ENCODE results near the gene GPRC5A. TPM values are rescaled to one million over a fixed set of nuclear protein-coding genes. Genes with fewer than 3 reads are reported as not detected.
A peak's percentile ranks its signal among the peaks of the same experiment; 100 is the strongest.
"Not testable (repeated sequence)": the region's sequence is repeated elsewhere in the genome, so short reads cannot be mapped to it uniquely, and the experiment has no call there.

GPRC5A gene
- total RNA-seq, 1 donor from 2014 or later, result not detected

DNA sequence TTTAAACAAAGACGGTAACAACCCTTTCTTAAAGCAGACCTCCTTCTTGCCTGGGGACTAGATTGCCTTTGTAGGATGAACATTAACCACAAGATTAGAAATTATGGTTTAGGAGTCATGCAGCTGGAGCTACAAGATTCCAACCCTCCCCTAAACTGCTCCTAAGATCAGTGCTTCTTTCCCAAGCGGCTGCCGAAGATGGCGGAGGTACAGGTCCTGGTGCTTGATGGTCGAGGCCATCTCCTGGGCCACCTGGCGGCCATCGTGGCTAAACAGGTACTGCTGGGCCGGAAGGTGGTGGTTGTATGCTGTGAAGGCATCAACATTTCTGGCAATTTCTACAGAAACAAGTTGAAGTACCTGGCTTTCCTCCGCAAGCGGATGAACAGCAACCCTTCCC lies 16.1 kb upstream of the GPRC5A start:
- DNase-seq (ENCODE audit: low spot score); H3K4me3 Mint-ChIP-seq; H3K4me1 Mint-ChIP-seq (ENCODE audit: low read depth); H3K36me3 Mint-ChIP-seq (ENCODE audit: low read depth); H3K9me3 Mint-ChIP-seq; H3K27ac Mint-ChIP-seq; H3K27me3 Mint-ChIP-seq (ENCODE audit: insufficient read depth); intact Hi-C loops (cut with micrococcal nuclease): not testable (repeated sequence)

DNA sequence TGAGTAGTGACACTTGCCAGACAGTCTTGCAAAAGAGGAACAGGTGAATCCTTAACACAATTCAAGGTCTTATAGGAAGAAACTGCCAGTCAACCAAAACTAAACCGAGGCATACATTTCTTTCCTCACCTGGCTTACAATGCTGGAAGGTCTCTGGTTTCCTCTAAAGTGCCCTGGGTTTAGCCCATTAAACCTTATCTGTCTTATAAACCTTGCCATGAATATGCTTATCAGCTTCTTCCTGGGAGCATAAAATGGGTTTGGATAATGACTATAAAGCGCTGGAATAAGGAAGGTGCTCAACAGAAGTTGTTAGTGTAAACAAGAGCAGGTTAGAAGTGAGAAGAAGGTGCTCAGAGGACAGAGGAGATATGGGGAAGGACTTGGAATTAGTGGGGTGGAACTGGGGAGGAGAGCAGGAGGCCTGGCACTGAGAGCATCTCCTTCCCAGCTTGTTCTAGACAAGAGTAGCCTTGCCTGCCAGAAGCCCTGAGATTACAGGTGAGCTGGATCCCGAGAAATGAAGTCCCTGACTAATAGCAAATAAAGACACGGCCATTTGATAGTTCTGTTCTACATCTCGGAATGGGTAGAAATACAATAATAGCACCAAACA lies 14.1 kb upstream of the GPRC5A start:
- Mint-ChIP-seq H3K27ac (no peak overlapping the region), H3K4me1 (ENCODE audit: low read depth) (peaks cover 15% of the 10 kb centered on the region), H3K27me3 (ENCODE audit: insufficient read depth) (peaks cover 2% of the 10 kb centered on the region), H3K4me3 (no peak overlapping the region), H3K9me3 (no peaks in the 10 kb centered on the region), H3K36me3 (ENCODE audit: low read depth) (peaks cover 4% of the 10 kb centered on the region)
- DNase-seq (ENCODE audit: low spot score), result no peak
- intact Hi-C loops (cut with micrococcal nuclease), result no loop called here

DNA sequence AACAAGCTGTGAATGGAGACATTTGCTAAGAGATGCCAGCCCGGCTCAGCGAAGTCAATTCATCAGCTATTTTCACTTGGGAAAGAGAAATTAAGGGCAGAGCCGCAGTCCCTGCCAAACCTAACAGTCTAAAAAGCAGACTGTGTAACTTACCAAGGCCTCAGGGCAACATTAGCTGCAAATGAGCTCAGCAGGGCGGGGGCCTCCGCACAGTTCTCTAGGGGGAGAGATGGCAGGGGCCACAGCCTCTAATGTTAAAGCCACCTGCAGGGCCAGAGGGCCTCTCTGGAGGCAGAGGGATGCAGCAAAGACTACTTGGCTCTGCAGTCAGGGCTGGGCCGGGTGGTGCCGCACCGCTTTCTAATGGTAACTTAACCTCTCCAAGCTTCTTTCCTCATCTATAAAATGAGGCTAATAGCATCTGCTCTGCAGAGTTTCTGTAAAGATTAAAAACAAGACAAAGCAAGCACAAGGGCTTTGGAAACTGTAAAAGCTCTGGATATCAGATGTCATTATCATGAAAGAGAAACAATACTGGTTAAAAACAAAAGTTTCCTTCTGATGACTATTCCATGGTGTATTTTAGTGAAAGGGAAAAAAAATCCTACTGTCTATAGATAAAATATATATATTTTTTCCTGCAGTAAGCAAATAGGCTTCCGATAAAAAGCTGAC lies 13.4 kb upstream of the GPRC5A start:
- intact Hi-C loops (cut with micrococcal nuclease), result no loop called here
- H3K27ac Mint-ChIP-seq, result no peak overlapping the region
- peaks cover 3% of the 10 kb centered on the region for H3K27me3 Mint-ChIP-seq (ENCODE audit: insufficient read depth)
- no peaks in the 10 kb centered on the region for H3K9me3 Mint-ChIP-seq
- H3K4me1 Mint-ChIP-seq (ENCODE audit: low read depth), result peaks cover 15% of the 10 kb centered on the region
- no peak overlapping the region for H3K4me3 Mint-ChIP-seq
- no peak for DNase-seq (ENCODE audit: low spot score)
- H3K36me3 Mint-ChIP-seq (ENCODE audit: low read depth), result peaks cover 4% of the 10 kb centered on the region

DNA sequence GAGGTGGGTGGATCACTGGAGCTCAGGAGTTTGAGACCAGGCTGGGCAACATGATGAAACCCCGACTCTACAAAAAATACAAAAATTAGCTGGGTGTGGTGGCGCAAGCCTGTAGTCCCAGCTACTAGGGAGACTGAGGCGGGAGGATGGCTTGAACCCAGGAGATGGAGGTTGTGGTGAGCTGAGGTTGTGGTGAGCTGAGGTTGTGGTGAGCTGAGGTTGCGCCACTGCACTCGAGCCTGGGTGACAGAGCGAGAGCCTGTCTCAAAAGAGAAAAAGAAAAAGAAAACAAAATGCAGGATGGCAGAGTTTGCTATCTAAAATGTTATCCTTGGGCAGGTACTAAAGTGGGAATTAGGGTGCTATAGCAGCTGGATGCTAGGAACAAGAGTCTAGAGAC lies 10.8 kb upstream of the GPRC5A start:
- Mint-ChIP-seq H3K27me3 (ENCODE audit: insufficient read depth) (peaks cover 5% of the 10 kb centered on the region), H3K4me1 (ENCODE audit: low read depth) (peaks cover 15% of the 10 kb centered on the region), H3K4me3 (no peak overlapping the region), H3K9me3 (no peaks in the 10 kb centered on the region), H3K27ac (no peak overlapping the region), H3K36me3 (ENCODE audit: low read depth) (peaks cover 4% of the 10 kb centered on the region)
- intact Hi-C loops (cut with micrococcal nuclease), result no loop called here
- DNase-seq (ENCODE audit: low spot score), result no peak

DNA sequence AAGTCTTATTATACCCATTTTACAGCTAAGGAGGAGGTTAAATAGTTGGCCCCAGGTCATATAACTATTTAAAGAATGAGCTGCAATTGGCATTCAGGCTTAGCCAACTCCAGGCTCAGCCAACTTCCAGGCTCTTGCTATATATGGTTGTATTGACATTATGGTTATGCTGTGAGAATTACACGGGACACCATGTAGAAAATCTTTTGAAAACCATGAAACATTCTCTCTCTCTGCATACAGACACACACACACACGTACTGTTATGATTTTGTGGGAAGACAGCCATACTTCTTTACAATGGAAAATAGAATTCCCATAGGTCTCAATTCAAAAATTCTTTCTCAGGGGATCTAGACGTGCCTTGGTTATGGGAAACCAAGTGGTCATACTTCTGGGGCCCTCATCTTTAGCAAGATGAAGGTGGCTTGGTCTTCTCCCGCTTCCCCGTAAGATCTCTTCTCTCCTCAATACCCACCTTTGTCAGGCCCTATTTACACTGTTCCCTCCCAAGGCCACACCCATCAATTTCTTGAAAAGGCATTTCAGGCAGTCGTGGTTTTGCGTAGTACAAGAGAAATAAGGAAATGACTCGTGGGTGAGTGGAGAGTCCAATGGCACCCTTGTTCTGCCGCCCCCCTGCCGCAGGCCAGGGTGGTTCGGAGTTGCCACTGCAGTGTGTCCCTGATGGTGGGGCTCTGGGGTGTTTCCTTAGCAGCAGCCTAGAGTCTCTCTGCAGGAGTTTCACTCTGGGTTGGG lies 10.0 kb upstream of the GPRC5A start:
- H3K36me3 Mint-ChIP-seq (ENCODE audit: low read depth), result peaks cover 4% of the 10 kb centered on the region

DNA sequence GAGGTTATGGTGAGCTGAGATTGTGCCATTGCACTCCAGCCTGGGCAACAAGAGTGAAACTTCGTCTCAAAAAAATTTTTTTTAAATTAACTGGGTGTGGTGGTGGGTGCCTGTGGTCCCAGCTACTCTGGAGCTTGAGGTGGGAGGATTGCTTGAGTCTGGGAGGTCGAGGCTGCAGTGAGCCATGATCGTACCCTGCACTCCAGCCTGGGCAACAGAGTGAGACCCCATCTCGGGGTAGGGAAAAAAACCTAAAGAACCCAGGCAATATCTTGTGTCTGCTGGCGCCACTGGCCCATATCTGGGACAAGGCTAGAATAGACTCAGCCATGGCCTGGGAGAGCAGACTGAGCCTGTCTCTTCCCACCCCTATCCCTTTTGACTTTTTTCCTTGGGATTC lies 9.1 kb upstream of the GPRC5A start:
- H3K4me1 Mint-ChIP-seq (ENCODE audit: low read depth), result peaks cover 15% of the 10 kb centered on the region
- DNase-seq (ENCODE audit: low spot score), result no peak
- H3K9me3 Mint-ChIP-seq, result no peaks in the 10 kb centered on the region
- H3K27ac Mint-ChIP-seq, result no peak overlapping the region
- H3K27me3 Mint-ChIP-seq (ENCODE audit: insufficient read depth), result peaks cover 5% of the 10 kb centered on the region
- intact Hi-C loops (cut with micrococcal nuclease), result no loop called here
- peaks cover 4% of the 10 kb centered on the region for H3K36me3 Mint-ChIP-seq (ENCODE audit: low read depth)
- H3K4me3 Mint-ChIP-seq, result no peak overlapping the region

More for the DNA sequence above, 10.0 kb upstream of the GPRC5A start:
- DNase-seq (ENCODE audit: low spot score), result no peak
- intact Hi-C loops (cut with micrococcal nuclease), result no loop called here
- Mint-ChIP-seq H3K9me3 (no peaks in the 10 kb centered on the region), H3K4me3 (no peak overlapping the region), H3K4me1 (ENCODE audit: low read depth) (peaks cover 15% of the 10 kb centered on the region), H3K27me3 (ENCODE audit: insufficient read depth) (peaks cover 5% of the 10 kb centered on the region), H3K27ac (no peak overlapping the region)

DNA sequence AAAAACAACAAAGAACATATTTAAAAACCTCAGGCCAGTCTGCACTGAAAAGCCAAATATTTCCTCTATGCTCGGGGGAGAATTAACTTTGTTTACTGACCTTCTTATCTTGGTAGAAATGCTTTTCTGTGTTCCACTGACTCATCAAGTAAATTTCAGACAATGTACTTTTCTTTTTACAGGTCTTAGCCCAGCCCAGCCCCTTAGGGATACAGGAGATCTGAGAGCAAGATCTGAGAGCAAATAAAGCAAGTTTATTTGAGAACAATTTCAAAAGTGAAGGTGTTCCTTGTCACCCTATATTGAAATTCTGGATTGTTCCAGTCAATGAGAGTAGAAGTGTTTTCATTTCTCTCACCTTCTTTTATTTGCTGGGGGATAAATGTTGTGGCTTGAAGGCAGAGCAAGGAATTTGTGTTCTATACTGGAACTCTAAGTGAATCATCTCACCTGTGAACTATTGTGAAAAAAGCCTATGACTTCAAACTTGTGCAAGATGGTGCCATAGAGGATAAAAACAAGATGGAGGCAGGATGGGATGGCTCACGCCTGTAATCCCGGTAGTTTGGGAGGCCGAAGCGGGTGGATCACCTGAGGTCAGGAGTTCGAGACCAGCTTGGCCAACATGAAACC lies 7.9 kb upstream of the GPRC5A start:
- Mint-ChIP-seq H3K4me3 (no peak overlapping the region), H3K27me3 (ENCODE audit: insufficient read depth) (peaks cover 8% of the 10 kb centered on the region), H3K36me3 (ENCODE audit: low read depth) (peaks cover 4% of the 10 kb centered on the region), H3K27ac (no peak overlapping the region), H3K9me3 (no peaks in the 10 kb centered on the region), H3K4me1 (ENCODE audit: low read depth) (peaks cover 15% of the 10 kb centered on the region)
- intact Hi-C loops (cut with micrococcal nuclease), result no loop called here
- DNase-seq (ENCODE audit: low spot score), result no peak

DNA sequence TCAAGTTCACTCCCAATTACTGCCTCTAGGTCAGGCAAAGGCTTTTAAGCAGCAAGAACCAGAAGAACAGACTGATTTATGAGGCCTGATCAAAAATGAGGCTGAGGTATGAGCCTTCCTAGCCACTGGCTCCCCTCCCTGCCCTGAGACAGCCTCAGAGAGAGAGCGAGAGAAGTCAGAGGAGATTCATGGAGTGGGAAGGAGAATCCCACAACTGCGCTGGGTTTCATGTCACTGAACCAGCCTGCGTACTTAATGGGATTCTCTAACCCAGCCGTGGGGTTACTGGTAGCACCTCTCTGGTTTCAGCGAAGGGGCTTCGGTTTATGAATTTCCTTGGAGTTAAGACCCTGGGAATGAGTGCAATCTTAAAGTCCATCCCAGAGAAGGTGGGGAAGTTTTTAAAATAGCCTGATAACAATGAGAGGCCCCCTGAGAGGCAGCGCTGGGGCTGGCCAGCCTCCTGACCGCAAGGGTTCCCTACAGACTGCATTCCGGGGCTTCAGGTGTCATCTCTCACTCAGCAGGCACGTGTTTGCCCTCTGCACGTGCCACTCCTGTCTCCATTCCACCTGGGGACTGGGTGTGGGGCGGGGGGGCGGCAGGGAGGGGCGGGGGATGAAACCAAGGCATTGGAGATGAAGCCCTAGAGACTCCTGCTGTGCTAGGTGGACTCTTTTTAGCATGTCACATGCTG lies 6.1 kb upstream of the GPRC5A start:
- DNase-seq (ENCODE audit: low spot score), result no peak
- Mint-ChIP-seq H3K27ac (no peak overlapping the region), H3K4me3 (no peak overlapping the region), H3K9me3 (no peaks in the 10 kb centered on the region), H3K4me1 (ENCODE audit: low read depth) (peaks cover 17% of the 10 kb centered on the region), H3K27me3 (ENCODE audit: insufficient read depth) (peaks cover 19% of the 10 kb centered on the region), H3K36me3 (ENCODE audit: low read depth) (peaks cover 4% of the 10 kb centered on the region)
- intact Hi-C loops (cut with micrococcal nuclease), result no loop called here

DNA sequence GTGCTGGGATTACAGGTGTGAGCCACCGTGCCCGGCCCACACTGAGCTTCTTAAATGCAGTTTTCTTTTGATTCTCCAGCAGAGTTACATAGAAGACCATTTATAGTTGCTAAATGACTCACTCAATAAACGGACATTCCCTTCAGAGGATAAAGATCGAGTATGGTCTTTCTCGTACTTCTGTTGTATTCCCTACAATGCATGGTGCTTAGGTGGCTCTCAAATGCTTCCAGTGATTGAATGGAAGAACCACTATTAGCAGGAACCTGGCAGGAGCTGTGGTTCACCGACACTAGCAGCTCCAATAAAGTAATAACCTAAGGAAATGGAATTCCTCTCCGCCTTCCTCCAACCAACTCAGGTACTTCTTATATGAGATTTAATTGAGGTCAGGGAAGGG lies 3.9 kb upstream of the GPRC5A start:
- no peaks in the 10 kb centered on the region for H3K36me3 Mint-ChIP-seq (ENCODE audit: low read depth)
- peaks cover 35% of the 10 kb centered on the region for H3K27me3 Mint-ChIP-seq (ENCODE audit: insufficient read depth)
- intact Hi-C loops (cut with micrococcal nuclease), result no loop called here
- H3K27ac Mint-ChIP-seq, result no peak overlapping the region
- H3K9me3 Mint-ChIP-seq, result no peaks in the 10 kb centered on the region
- H3K4me3 Mint-ChIP-seq, result no peak overlapping the region
- H3K4me1 Mint-ChIP-seq (ENCODE audit: low read depth), result peaks cover 9% of the 10 kb centered on the region
- DNase-seq (ENCODE audit: low spot score), result no peak

DNA sequence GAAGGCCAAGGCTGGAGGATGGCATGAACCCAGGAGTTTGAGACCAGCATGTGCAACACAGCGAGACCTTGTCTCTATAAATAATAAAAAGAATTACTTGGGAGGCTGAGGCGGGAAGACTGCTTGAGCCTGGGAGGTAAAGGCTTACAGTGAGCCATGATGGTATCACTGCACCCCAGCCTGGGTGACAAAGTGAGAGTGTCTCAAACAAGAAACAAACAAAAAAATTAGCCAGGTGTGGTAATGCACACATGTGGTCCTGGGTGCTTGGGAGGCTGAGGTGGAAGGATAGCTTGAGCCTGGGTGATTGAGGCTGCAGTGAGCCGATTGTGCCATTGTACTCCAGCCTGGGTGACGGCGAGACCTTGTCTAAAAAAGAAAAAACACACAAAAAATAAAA lies 1.7 kb upstream of the GPRC5A start:
- Mint-ChIP-seq H3K9me3 (no peaks in the 10 kb centered on the region), H3K27ac (no peak overlapping the region), H3K27me3 (ENCODE audit: insufficient read depth) (peaks cover 45% of the 10 kb centered on the region), H3K4me1 (ENCODE audit: low read depth) (peaks cover 9% of the 10 kb centered on the region), H3K4me3 (no peak overlapping the region), H3K36me3 (ENCODE audit: low read depth) (no peaks in the 10 kb centered on the region)
- DNase-seq (ENCODE audit: low spot score), result no peak
- intact Hi-C loops (cut with micrococcal nuclease), result loop anchor here (2.0 kb wide), 1 partner anchor 101 kb away; no protein-coding TSS in a partner anchor

DNA sequence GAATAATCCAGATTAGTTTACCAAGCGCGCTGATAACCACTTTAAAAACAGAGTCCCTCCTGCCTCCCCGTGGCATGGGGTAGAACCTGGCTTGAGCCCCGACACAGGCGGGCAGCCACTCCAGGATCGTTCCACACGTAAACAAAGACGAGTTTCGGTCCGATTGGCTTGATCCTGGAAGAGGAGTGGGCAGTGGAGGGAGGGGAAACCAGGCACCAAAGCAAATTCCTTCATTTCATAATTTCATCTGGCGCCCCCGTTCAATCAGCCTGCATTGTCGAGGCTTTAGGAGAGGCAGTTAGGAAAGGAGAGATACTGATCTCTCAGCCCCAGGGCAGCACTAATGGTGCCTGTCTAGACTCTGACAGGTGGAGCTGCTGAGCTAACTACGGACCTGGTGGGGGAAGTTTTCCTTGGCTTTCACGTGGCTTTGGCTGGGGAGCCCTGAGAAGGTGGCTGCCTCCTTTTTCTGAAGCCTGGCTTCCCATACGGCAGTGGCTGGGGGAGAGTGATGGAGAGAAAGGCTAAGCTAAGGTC lies 751 bp upstream of the GPRC5A start:
- peak overlapping the region; percentile 71 for H3K4me3 Mint-ChIP-seq
- H3K27me3 Mint-ChIP-seq (ENCODE audit: insufficient read depth), result peaks cover 51% of the 10 kb centered on the region
- H3K27ac Mint-ChIP-seq, result no peak overlapping the region
- no peak for DNase-seq (ENCODE audit: low spot score)
- H3K4me1 Mint-ChIP-seq (ENCODE audit: low read depth), result peaks cover 9% of the 10 kb centered on the region
- intact Hi-C loops (cut with micrococcal nuclease), result loop anchor here (1.0 to 2.0 kb wide), 2 partner anchors 53 to 102 kb away; no protein-coding TSS in a partner anchor
- H3K9me3 Mint-ChIP-seq, result no peaks in the 10 kb centered on the region
- H3K36me3 Mint-ChIP-seq (ENCODE audit: low read depth), result no peaks in the 10 kb centered on the region

DNA sequence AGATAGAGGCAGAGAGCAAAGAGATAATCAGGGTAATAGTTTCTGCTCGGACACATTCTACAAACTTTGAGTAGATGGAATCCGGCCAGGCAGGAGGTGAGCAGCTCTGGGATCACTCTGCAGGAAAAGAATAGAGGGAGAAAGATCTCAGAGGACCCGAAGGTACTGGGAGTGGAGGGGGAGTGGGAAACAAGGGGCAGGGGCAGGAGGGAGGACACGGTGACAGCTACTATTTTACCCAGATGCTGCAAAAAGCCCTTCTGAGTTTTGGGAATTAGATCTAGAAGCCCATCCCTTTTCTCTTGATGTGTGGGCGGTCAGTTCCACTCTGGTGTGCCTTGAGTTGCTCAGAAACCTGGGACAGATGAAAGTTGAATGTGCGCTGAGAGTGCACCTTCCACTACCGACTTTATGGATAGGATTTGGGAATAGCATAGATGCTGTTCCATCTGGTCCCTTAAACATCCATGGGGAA lies 556 bp downstream of the GPRC5A start:
- DNase-seq (ENCODE audit: low spot score), result no peak
- H3K27ac Mint-ChIP-seq, result no peak overlapping the region
- H3K36me3 Mint-ChIP-seq (ENCODE audit: low read depth), result no peaks in the 10 kb centered on the region
- H3K4me3 Mint-ChIP-seq, result peak overlapping the region; percentile 56
- H3K9me3 Mint-ChIP-seq, result no peaks in the 10 kb centered on the region
- peaks cover 51% of the 10 kb centered on the region for H3K27me3 Mint-ChIP-seq (ENCODE audit: insufficient read depth)
- intact Hi-C loops (cut with micrococcal nuclease), result loop anchor here (1.0 to 2.0 kb wide), 2 partner anchors 55 to 103 kb away; no protein-coding TSS in a partner anchor
- H3K4me1 Mint-ChIP-seq (ENCODE audit: low read depth), result peaks cover 9% of the 10 kb centered on the region

All from activated T-helper 1 cell treated with anti-CD3 and anti-CD28 coated beads, Interleukin-12 subunit alpha, Interleukin-12 subunit beta, Interleukin-2, Interleukin-4 antibody, amounts not matched to agents 30 ng/mL and 10 ng/mL and 1 ng/mL, durations not matched to agents 14 hours and 24 hours and 36 hours (primary cell).